OCI-LY7 (cell line): ENCODE measurements around the gene MRPS26. TPM values are rescaled to one million over a fixed set of nuclear protein-coding genes. Genes with fewer than 3 reads are reported as not detected.
A peak's percentile ranks its signal among the peaks of the same experiment; 100 is the strongest.

ENCODE experiments used
- BruUV-seq: library from RNA; stranded (reverse); fragments of 400-500 nt; replicated peaks from 2 replicates; lab custom pipeline; 2021; lab: Mats Ljungman, UMichigan
- CTCF ChIA-PET: fragments of 300-600 bp; sonication (Branson Sonifier 250); formaldehyde crosslinking; loops from one replicate; lab custom pipeline; 2022; ENCODE audit warnings: antibody characterized with exemption; ENCODE audit not compliant: unreplicated experiment; lab: Charles Lee
- POLR2A ChIA-PET: fragments of 300-600 bp; sonication (Branson Sonifier 250); formaldehyde crosslinking; loops from one replicate; lab custom pipeline; 2022; ENCODE audit warnings: antibody characterized with exemption; lab: Charles Lee
- DNase-seq: peaks from one replicate; pipeline ENCODE4 v3.0.0-alpha.2; 2015; ENCODE audit warnings: low spot score
- H2AFZ ChIP-seq: fragments of 200-600 bp; sonication (generic), shearing (Covaris generic); 2 replicates; pipeline ENCODE4 v1.6.1; 2014; ENCODE audit warnings: mild to moderate bottlenecking, antibody characterized with exemption, low read length, moderate library complexity
- H3K27ac ChIP-seq: fragments of 200-600 bp; sonication (generic); 2 replicates; pipeline ENCODE4 v1.5.1; 2014; ENCODE audit warnings: mixed run types, low read depth, mild to moderate bottlenecking, moderate library complexity, low read length, inconsistent platforms; ENCODE audit not compliant: poor library complexity, severe bottlenecking
- H3K36me3 ChIP-seq: fragments of 200-600 bp; sonication (generic); 2 replicates; pipeline ENCODE4 v1.6.1; 2014; ENCODE audit warnings: mild to moderate bottlenecking, antibody characterized with exemption, low read length, moderate library complexity, mixed read lengths; ENCODE audit not compliant: insufficient read depth
- H3K4me1 ChIP-seq: fragments of 200-600 bp; sonication (generic); 2 replicates; pipeline ENCODE4 v1.5.1; 2014; ENCODE audit warnings: mild to moderate bottlenecking, low read length; ENCODE audit not compliant: insufficient read depth, poor library complexity, severe bottlenecking
- H3K4me2 ChIP-seq: fragments of 200-600 bp; sonication (generic); 2 replicates; pipeline ENCODE4 v1.6.1; 2014; ENCODE audit warnings: mild to moderate bottlenecking, low read length
- H3K4me3 ChIP-seq: fragments of 200-600 bp; sonication (generic); 2 replicates; pipeline ENCODE4 v1.5.1; 2014; ENCODE audit warnings: mild to moderate bottlenecking, low read depth, low read length; ENCODE audit not compliant: poor library complexity, severe bottlenecking
- H3K79me2 ChIP-seq: fragments of 200-600 bp; sonication (generic); 2 replicates; pipeline ENCODE4 v1.6.1; 2016; ENCODE audit warnings: low read depth, mild to moderate bottlenecking, low read length, moderate library complexity, mixed read lengths; ENCODE audit not compliant: insufficient read depth
- H3K9me2 ChIP-seq: fragments of 200-600 bp; sonication (generic); 2 replicates; pipeline ENCODE4 v1.6.1; 2016; ENCODE audit warnings: mild to moderate bottlenecking, low read length, mixed read lengths; ENCODE audit not compliant: insufficient read depth
- H3K9me3 ChIP-seq: fragments of 200-600 bp; sonication (generic); 2 replicates; pipeline ENCODE4 v1.6.1; 2014; ENCODE audit warnings: mild to moderate bottlenecking, mixed run types, low read length, mixed read lengths
- H4K20me1 ChIP-seq: fragments of 200-600 bp; sonication (generic); 2 replicates; pipeline ENCODE4 v1.6.1; 2014; ENCODE audit warnings: mild to moderate bottlenecking, antibody characterized with exemption, low read length, moderate library complexity, mixed read lengths; ENCODE audit not compliant: insufficient read depth
- EZH2phosphoT487 ChIP-seq: fragments of 200-600 bp; sonication (generic); IDR thresholded peaks from 2 replicates; pipeline ENCODE4 v1.6.1; 2018; ENCODE audit warnings: low read depth, borderline replicate concordance, mild to moderate bottlenecking, mixed run types, antibody characterized with exemption, low read length, moderate library complexity, mixed read lengths
- intact Hi-C: fragments of 100-400 bp; cut with micrococcal nuclease; formaldehyde crosslinking; loops from one replicate; pipeline ENCODE4 v1.10.0; 2022; ENCODE audit not compliant: unreplicated experiment
- total RNA-seq, 2 experiments: library from RNA; depleted of rRNA in 1 of 2; stranded (reverse); fragments of >200 nt in 1 of 2; shearing (Covaris generic) in 1 of 2; gene quantifications; 2 replicates each; pipeline ENCODE4 v1.2.3, GENCODE V29; 2014 to 2022
- TF ChIP-seq, protein P1 (sequence below): fragments of 200-600 bp; sonication (generic); conservative IDR thresholded peaks from 2 replicates; pipeline ENCODE4 v1.5.1; 2014; ENCODE audit warnings: mild to moderate bottlenecking, antibody characterized with exemption, low read length, moderate library complexity, mixed read lengths

Gene MRPS26
- total RNA-seq, 2 experiments from 2014 or later, result 73.2 to 78.1 TPM

- Histone ChIP-seq H3K4me2 (no peak overlapping the region), H3K4me3 (no peak overlapping the region), H3K9me2 (no peaks in the 10 kb centered on the region), H4K20me1 (no peaks in the 10 kb centered on the region), H3K27ac (no peak overlapping the region), H3K4me1 (no peaks in the 10 kb centered on the region), H3K79me2 (no peaks in the 10 kb centered on the region), H3K9me3 (no peaks in the 10 kb centered on the region), H3K36me3 (peaks cover 19% of the 10 kb centered on the region), H2AFZ (no peak overlapping the region)
- CTCF ChIA-PET, result interaction anchor here (0.8 kb wide), 1 partner anchor 135 kb away, joined by 3 read pairs; no protein-coding TSS in a partner anchor
- peak; percentile 75 for DNase-seq
- TF ChIP-seq, protein P1, sequence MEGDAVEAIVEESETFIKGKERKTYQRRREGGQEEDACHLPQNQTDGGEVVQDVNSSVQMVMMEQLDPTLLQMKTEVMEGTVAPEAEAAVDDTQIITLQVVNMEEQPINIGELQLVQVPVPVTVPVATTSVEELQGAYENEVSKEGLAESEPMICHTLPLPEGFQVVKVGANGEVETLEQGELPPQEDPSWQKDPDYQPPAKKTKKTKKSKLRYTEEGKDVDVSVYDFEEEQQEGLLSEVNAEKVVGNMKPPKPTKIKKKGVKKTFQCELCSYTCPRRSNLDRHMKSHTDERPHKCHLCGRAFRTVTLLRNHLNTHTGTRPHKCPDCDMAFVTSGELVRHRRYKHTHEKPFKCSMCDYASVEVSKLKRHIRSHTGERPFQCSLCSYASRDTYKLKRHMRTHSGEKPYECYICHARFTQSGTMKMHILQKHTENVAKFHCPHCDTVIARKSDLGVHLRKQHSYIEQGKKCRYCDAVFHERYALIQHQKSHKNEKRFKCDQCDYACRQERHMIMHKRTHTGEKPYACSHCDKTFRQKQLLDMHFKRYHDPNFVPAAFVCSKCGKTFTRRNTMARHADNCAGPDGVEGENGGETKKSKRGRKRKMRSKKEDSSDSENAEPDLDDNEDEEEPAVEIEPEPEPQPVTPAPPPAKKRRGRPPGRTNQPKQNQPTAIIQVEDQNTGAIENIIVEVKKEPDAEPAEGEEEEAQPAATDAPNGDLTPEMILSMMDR, result peak; percentile 83
- no peak for TF ChIP-seq EZH2phosphoT487
- no TSS peak for BruUV-seq
- POLR2A ChIA-PET, result interaction anchor here (0.6 kb wide), 1 partner anchor 97 kb away, joined by 3 read pairs; no protein-coding TSS in a partner anchor
- intact Hi-C loops, result loop anchor here (1.0 to 10.0 kb wide), 3 partner anchors 84 to 286 kb away; no protein-coding TSS in a partner anchor
Measured at GRCh38 chr20:3000852-3001523, 44.9 kb upstream of the MRPS26 start.

- no TSS peak for BruUV-seq
- intact Hi-C loops, result loop anchor here (5.0 to 10.0 kb wide), 2 partner anchors 86 to 289 kb away; no protein-coding TSS in a partner anchor
- CTCF ChIA-PET, result no interaction called here
Measured at GRCh38 chr20:3003416-3003815, 42.4 kb upstream of the MRPS26 start.

More at GRCh38 chr20:3003416-3003815, 42.4 kb upstream of the MRPS26 start:
- H3K9me3 ChIP-seq, result no peaks in the 10 kb centered on the region
- TF ChIP-seq EZH2phosphoT487, result no peak
- TF ChIP-seq, protein P1, result no peak
- H3K4me1 ChIP-seq, result no peaks in the 10 kb centered on the region
- H3K4me2 ChIP-seq, result no peak overlapping the region
- no peak overlapping the region for H3K4me3 ChIP-seq
- H2AFZ ChIP-seq, result no peak overlapping the region
- H3K36me3 ChIP-seq, result peaks cover 36% of the 10 kb centered on the region
- H4K20me1 ChIP-seq, result no peaks in the 10 kb centered on the region
- no peaks in the 10 kb centered on the region for H3K79me2 ChIP-seq
- no peak for DNase-seq
- H3K9me2 ChIP-seq, result no peaks in the 10 kb centered on the region
- no peak overlapping the region for H3K27ac ChIP-seq
- POLR2A ChIA-PET, result interaction anchor here (0.6 to 0.8 kb wide), 2 partner anchors 12 to 260 kb away, joined by 3 read pairs; no protein-coding TSS in a partner anchor
